Lower leg skin (tissue), 3 donors: ENCODE measurements around the gene IBSP.

Experiments used
- POLR2A ChIP-seq, 2 donors: fragments of 450-650 bp; IDR thresholded peaks; one replicate each; pipeline ENCODE4 v1.6.1; 2016 to 2017; ENCODE audit warnings: antibody characterized with exemption in 2 of 2, mild to moderate bottlenecking in 1 of 2, moderate library complexity in 1 of 2
- TF ChIP-seq, protein P1 (sequence below), 3 donors: fragments of 450-650 bp; IDR thresholded peaks; one replicate each; pipeline ENCODE4 v1.5.1; 2016; ENCODE audit warnings: antibody characterized with exemption in 3 of 3, mild to moderate bottlenecking in 3 of 3, moderate library complexity in 2 of 3

- TF ChIP-seq, protein P1, sequence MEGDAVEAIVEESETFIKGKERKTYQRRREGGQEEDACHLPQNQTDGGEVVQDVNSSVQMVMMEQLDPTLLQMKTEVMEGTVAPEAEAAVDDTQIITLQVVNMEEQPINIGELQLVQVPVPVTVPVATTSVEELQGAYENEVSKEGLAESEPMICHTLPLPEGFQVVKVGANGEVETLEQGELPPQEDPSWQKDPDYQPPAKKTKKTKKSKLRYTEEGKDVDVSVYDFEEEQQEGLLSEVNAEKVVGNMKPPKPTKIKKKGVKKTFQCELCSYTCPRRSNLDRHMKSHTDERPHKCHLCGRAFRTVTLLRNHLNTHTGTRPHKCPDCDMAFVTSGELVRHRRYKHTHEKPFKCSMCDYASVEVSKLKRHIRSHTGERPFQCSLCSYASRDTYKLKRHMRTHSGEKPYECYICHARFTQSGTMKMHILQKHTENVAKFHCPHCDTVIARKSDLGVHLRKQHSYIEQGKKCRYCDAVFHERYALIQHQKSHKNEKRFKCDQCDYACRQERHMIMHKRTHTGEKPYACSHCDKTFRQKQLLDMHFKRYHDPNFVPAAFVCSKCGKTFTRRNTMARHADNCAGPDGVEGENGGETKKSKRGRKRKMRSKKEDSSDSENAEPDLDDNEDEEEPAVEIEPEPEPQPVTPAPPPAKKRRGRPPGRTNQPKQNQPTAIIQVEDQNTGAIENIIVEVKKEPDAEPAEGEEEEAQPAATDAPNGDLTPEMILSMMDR (IDR thresholded peaks at IDR 0.05): no peak
- TF ChIP-seq POLR2A (IDR thresholded peaks at IDR 0.05): no peak
Measured at GRCh38 chr4:87855559-87855958, 56.2 kb downstream of the IBSP start.
